Fibroblast of pulmonary artery (primary cell): ENCODE data around the gene NSG2.

Experiments
- DNase-seq: peaks from one replicate; pipeline ENCODE4 v3.0.0-alpha.2; 2010; ENCODE audit warnings: low read depth
- H3K4me3 ChIP-seq: replicated peaks from 2 replicates; pipeline ENCODE4 v1.5.1; 2011; ENCODE audit warnings: low read depth, mild to moderate bottlenecking, control low read depth, low read length, moderate library complexity
- CTCF ChIP-seq: IDR thresholded peaks from 2 replicates; pipeline ENCODE4 v1.5.1; 2011; ENCODE audit warnings: mild to moderate bottlenecking, control low read depth, low read length, inconsistent platforms; ENCODE audit errors: missing control alignments

Gene NSG2

GRCh38 chr5:174073122-174073660, 27.7 kb downstream of the NSG2 start:
- no peak overlapping the region for H3K4me3 ChIP-seq
- no peak for DNase-seq
- TF ChIP-seq CTCF, result no peak

GRCh38 chr5:174074369-174074768, 28.9 kb downstream of the NSG2 start:
- no peak for DNase-seq
- H3K4me3 ChIP-seq, result no peak overlapping the region
- no peak for TF ChIP-seq CTCF

DNA sequence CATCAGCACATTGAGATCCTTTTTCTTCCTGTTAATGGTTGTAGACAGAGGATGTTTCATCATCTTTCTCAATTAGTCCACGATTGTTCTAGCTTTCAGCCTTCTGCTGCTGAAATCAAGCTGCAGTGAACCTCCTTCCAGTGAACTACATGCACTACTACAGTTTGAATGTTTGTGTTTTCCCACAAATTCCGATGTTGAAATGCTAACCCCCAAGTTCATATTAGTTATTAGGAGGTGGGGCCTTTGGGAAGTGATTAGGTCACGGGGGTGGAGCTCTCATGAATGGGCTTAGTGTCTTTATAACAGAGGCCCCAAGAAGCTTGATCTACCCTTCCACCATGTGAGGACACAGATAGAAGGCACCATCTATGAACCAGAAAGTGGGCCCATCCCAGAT, 32.9 kb downstream of the NSG2 start:
- TF ChIP-seq CTCF, result no peak
- DNase-seq, result no peak
- no peak overlapping the region for H3K4me3 ChIP-seq

GRCh38 chr5:174082286-174082685, 36.8 kb downstream of the NSG2 start:
- no peak for TF ChIP-seq CTCF
- DNase-seq, result no peak

GRCh38 chr5:174083056-174083827, 37.7 kb downstream of the NSG2 start:
- H3K4me3 ChIP-seq, result no peak overlapping the region
- no peak for TF ChIP-seq CTCF
- no peak for DNase-seq

More at GRCh38 chr5:174082286-174082685, 36.8 kb downstream of the NSG2 start:
- H3K4me3 ChIP-seq, result no peak overlapping the region

- DNase-seq, result no peak
- no peak overlapping the region for H3K4me3 ChIP-seq
- TF ChIP-seq CTCF, result no peak
These were observed 39.2 kb downstream of the NSG2 start for GRCh38 chr5:174084691-174085154.
